Hippocampal formation (tissue), 2 donors: ENCODE measurements around the gene CPT1A.

Experiments
- DNase-seq, 2 donors: peaks; one replicate each; lab custom pipeline; 2025; lab: John Stamatoyannopoulos, UW

CPT1A gene

GRCh38 chr11:68854273-68854958, 12.7 kb upstream of the CPT1A start:
- DNase-seq, result no peak

GRCh38 chr11:68852628-68853027, 10.9 kb upstream of the CPT1A start:
- DNase-seq, result no peak

GRCh38 chr11:68848429-68848828, 6.7 kb upstream of the CPT1A start:
- no peak for DNase-seq

GRCh38 chr11:68847395-68847794, 5.7 kb upstream of the CPT1A start:
- no peak for DNase-seq

- DNase-seq, result no peak
Measured at GRCh38 chr11:68845351-68846002, 3.8 kb upstream of the CPT1A start.

- DNase-seq, result no peak
Measured at GRCh38 chr11:68844801-68845200, 3.1 kb upstream of the CPT1A start.

GRCh38 chr11:68844376-68844775, 2.7 kb upstream of the CPT1A start:
- DNase-seq, result no peak

GRCh38 chr11:68843703-68844312, 2.1 kb upstream of the CPT1A start:
- DNase-seq, result no peak

- no peak for DNase-seq
Measured at GRCh38 chr11:68843052-68843561, 1.4 kb upstream of the CPT1A start.

GRCh38 chr11:68842427-68843051, 823 bp upstream of the CPT1A start:
- no peak for DNase-seq

GRCh38 chr11:68840661-68841653, 759 bp downstream of the CPT1A start:
- DNase-seq, result peak in 1 of 2 donors; percentile 29

- peak in 1 of 2 donors; percentile 20 for DNase-seq
Measured at GRCh38 chr11:68839911-68840641, 1.6 kb downstream of the CPT1A start.

- peak; percentile 81 to 83 for DNase-seq
Measured at GRCh38 chr11:68839054-68839865, 2.5 kb downstream of the CPT1A start.

- DNase-seq, result no peak
Measured at GRCh38 chr11:68838572-68838964, 3.1 kb downstream of the CPT1A start.

GRCh38 chr11:68837583-68838571, 3.8 kb downstream of the CPT1A start:
- DNase-seq, result no peak

- no peak for DNase-seq
Measured at GRCh38 chr11:68835749-68836148, 6.0 kb downstream of the CPT1A start.

GRCh38 chr11:68835328-68835727, 6.4 kb downstream of the CPT1A start:
- DNase-seq, result no peak

- no peak for DNase-seq
Measured at GRCh38 chr11:68832476-68833181, 9.1 kb downstream of the CPT1A start.
